GM12878 (cell line): ENCODE data around the gene CDH9. TPM values are rescaled to one million over a fixed set of nuclear protein-coding genes. Genes with fewer than 3 reads are reported as not detected.

ENCODE experiments used
- ATAC-seq: fragments of 200-7000 bp; cut with Tn5 transposase; 3 replicates; pipeline ENCODE4 v1.9.1; 2020; ENCODE audit warnings: mild to moderate bottlenecking, moderate library complexity
- BruUV-seq: library from RNA; stranded (reverse); fragments of 400-500 nt; replicated peaks from 2 replicates; lab custom pipeline; 2021; lab: Mats Ljungman, UMichigan
- CTCF ChIA-PET: fragments of 300-600 bp; sonication (Branson Sonifier 250); formaldehyde crosslinking; extraction: SDS; loops from one replicate; lab custom pipeline; 2021; ENCODE audit warnings: inconsistent platforms; lab: Yijun Ruan, JAX
- POLR2A ChIA-PET: fragments of 350-600 bp; formaldehyde crosslinking; extraction: SDS; loops from one replicate; lab custom pipeline; 2021; ENCODE audit warnings: inconsistent platforms; lab: Charles Lee
- RAD21 ChIA-PET: fragments of 300-600 bp; sonication (Branson Sonifier 250); formaldehyde crosslinking; loops from one replicate; lab custom pipeline; 2023; ENCODE audit warnings: antibody characterized with exemption; ENCODE audit not compliant: unreplicated experiment; lab: Charles Lee
- SMC1A ChIA-PET: fragments of 300-600 bp; sonication (Branson Sonifier 250); formaldehyde crosslinking; loops from one replicate; lab custom pipeline; 2023; ENCODE audit not compliant: unreplicated experiment, uncharacterized antibody; lab: Charles Lee
- DNase-seq: peaks from one replicate; pipeline ENCODE4 v3.0.0-alpha.2; 2011; ENCODE audit warnings: low read depth, low spot score
- FAIRE-seq: peaks from 3 replicates; lab custom pipeline; 2011; peaks lifted over from hg19 to GRCh38; lab: Jason Lieb, UNC
- H2AFZ ChIP-seq: 2 replicates; pipeline ENCODE4 v1.6.0; 2011; ENCODE audit warnings: low read depth, low read length, control low read depth; ENCODE audit not compliant: control insufficient read depth
- H3K27ac ChIP-seq: 2 replicates; pipeline ENCODE4 v1.5.1; 2011; ENCODE audit warnings: control low read depth; ENCODE audit not compliant: control insufficient read depth, insufficient read depth
- H3K27me3 ChIP-seq, 2 experiments: replicated peaks in 1 of 2; 2 replicates each; pipeline versions ENCODE4 v1.6.0 to v1.6.1; 2011; ENCODE audit warnings: low read length in 1 of 2; ENCODE audit not compliant: control insufficient read depth in 2 of 2, insufficient read depth in 2 of 2
- H3K36me3 ChIP-seq, 2 experiments: 2 replicates each; pipeline ENCODE4 v1.5.1; 2011; ENCODE audit warnings: low read length in 1 of 2; ENCODE audit not compliant: control insufficient read depth in 2 of 2, insufficient read depth in 2 of 2
- H3K4me1 ChIP-seq: 2 replicates; pipeline ENCODE4 v1.6.1; 2011; ENCODE audit warnings: mild to moderate bottlenecking, low read length, moderate library complexity, mixed read lengths; ENCODE audit not compliant: control insufficient read depth, insufficient read depth
- H3K4me2 ChIP-seq: 2 replicates; pipeline ENCODE4 v1.6.0; 2011; ENCODE audit warnings: control low read depth; ENCODE audit not compliant: control insufficient read depth, insufficient read depth
- H3K4me3 ChIP-seq: fragments of 200-600 bp; sonication (generic); 2 replicates; pipeline ENCODE4 v1.5.1; 2016
- H3K79me2 ChIP-seq: 2 replicates; pipeline ENCODE4 v1.6.0; 2011; ENCODE audit warnings: low read length; ENCODE audit not compliant: control insufficient read depth, insufficient read depth
- H3K9ac ChIP-seq: 2 replicates; pipeline ENCODE4 v1.8.0; 2011; ENCODE audit warnings: low read length, control low read depth, mixed read lengths; ENCODE audit not compliant: control insufficient read depth, insufficient read depth
- H3K9me3 ChIP-seq: replicated peaks from 3 replicates; pipeline ENCODE4 v1.5.1; 2011; ENCODE audit warnings: mild to moderate bottlenecking, low read length; ENCODE audit not compliant: control insufficient read depth, insufficient read depth
- H4K20me1 ChIP-seq: 2 replicates; pipeline ENCODE4 v1.6.0; 2011; ENCODE audit not compliant: control insufficient read depth, insufficient read depth
- BCL3 ChIP-seq: IDR thresholded peaks from 2 replicates; pipeline ENCODE4 v1.6.1; 2011; ENCODE audit warnings: borderline replicate concordance, low read depth, mild to moderate bottlenecking, moderate library complexity, low read length; ENCODE audit not compliant: insufficient read depth, poor library complexity, severe bottlenecking
- CREB1 ChIP-seq: IDR thresholded peaks from 2 replicates; pipeline ENCODE4 v1.6.1; 2012; ENCODE audit warnings: low read depth, mild to moderate bottlenecking, inconsistent platforms
- HDAC2 ChIP-seq: fragments of 200-600 bp; sonication (generic); IDR thresholded peaks from 2 replicates; pipeline ENCODE4 v1.6.1; 2017
- IRF4 ChIP-seq: IDR thresholded peaks from 2 replicates; pipeline ENCODE4 v1.6.1; 2011; ENCODE audit warnings: low read depth, low read length
- JUND ChIP-seq: IDR thresholded peaks from 2 replicates; pipeline ENCODE4 v1.6.1; 2012; ENCODE audit warnings: low read depth, mild to moderate bottlenecking, low read length, improper control_type of control experiment, moderate library complexity
- KDM1A ChIP-seq: fragments of 200-600 bp; sonication (generic); IDR thresholded peaks from 2 replicates; pipeline ENCODE4 v1.6.1; 2016; ENCODE audit warnings: borderline replicate concordance
- MLLT1 ChIP-seq: fragments of 450-650 bp; IDR thresholded peaks from 2 replicates; pipeline ENCODE4 v1.6.1; 2016; ENCODE audit warnings: mild to moderate bottlenecking
- NFYA ChIP-seq: IDR thresholded peaks from 2 replicates; pipeline ENCODE4 v1.6.1; 2011; ENCODE audit warnings: low read depth, mild to moderate bottlenecking, low read length, improper control_type of control experiment, borderline replicate concordance
- PAX5 ChIP-seq: IDR thresholded peaks from 2 replicates; pipeline ENCODE4 v1.6.1; 2011; ENCODE audit warnings: low read depth, low read length, borderline replicate concordance
- POU2F2 ChIP-seq: IDR thresholded peaks from 3 replicates; pipeline ENCODE4 v1.6.1; 2011; ENCODE audit warnings: low read depth, mild to moderate bottlenecking, low read length, borderline replicate concordance
- STAT3 ChIP-seq: IDR thresholded peaks from 2 replicates; pipeline ENCODE4 v1.6.1; 2011; ENCODE audit warnings: low read depth, low read length, improper control_type of control experiment
- ZBED1 ChIP-seq: IDR thresholded peaks from 2 replicates; pipeline ENCODE4 v1.6.1; 2016; ENCODE audit warnings: borderline replicate concordance
- ZNF592 ChIP-seq: fragments of 450-650 bp; IDR thresholded peaks from 2 replicates; pipeline ENCODE4 v1.6.1; 2017; ENCODE audit warnings: mild to moderate bottlenecking, moderate library complexity
- ZNF622 ChIP-seq: fragments of 450-650 bp; IDR thresholded peaks from 2 replicates; pipeline ENCODE4 v1.6.1; 2017; ENCODE audit warnings: mild to moderate bottlenecking, inconsistent platforms
- WGBS: methylation state at CpG from one replicate; pipeline ENCODE4 v1.1.6; 2016; ENCODE audit warnings: low lambda C conversion rate; ENCODE audit not compliant: insufficient replicate concordance, insufficient coverage; ENCODE audit errors: missing lambda C conversion rate; 5-methylcytosine and 5-hydroxymethylcytosine counted together
- in situ Hi-C: fragments of 300-500 bp; cut with MboI; formaldehyde crosslinking; loops from 9 replicates; pipeline ENCODE4 v1.14.3; 2018; ENCODE audit warnings: mixed read lengths
- intact Hi-C: fragments of 100-400 bp; cut with micrococcal nuclease; formaldehyde crosslinking; loops from one replicate; pipeline ENCODE4 v1.14.2; 2022; ENCODE audit not compliant: unreplicated experiment
- polyA plus RNA-seq, 11 experiments: library from polyadenylated mRNA; depleted of rRNA in 4 of 11; unstranded in 6 of 11; stranded (reverse) in 5 of 11; fragments of >200 nt; fragmentation: Nextera tagmentation in 4 of 11; fragmentation: Illumina TruSeq in 1 of 11; extraction: Ambion mirVana in 4 of 11; extraction: Trizol in 1 of 11; gene quantifications; 1 replicate in 1 of 11; 2 replicates in 10 of 11; pipeline versions ENCODE4 v1.2.1 to v1.2.3, GENCODE V29; 2011 to 2016; ENCODE audit warnings: inconsistent platforms in 2 of 11, missing spikeins in 2 of 11, low read depth in 1 of 11
- total RNA-seq, 4 experiments: library from RNA; depleted of rRNA in 3 of 4; stranded (reverse); fragments of >200 nt in 3 of 4; fragmentation: Illumina TruSeq in 1 of 4; extraction: Trizol in 1 of 4; gene quantifications; 2 replicates each; pipeline versions ENCODE4 v1.2.1 to v1.2.3, GENCODE V29; 2013 to 2021

The CDH9 gene
- total and polyA plus RNA-seq, 10 of the 15 experiments (the other 5 are each of a cell fraction or from before 2014, with no cell fraction given): not detected

- TF ChIP-seq BCL3: no peak
- no peak for TF ChIP-seq NFYA
- no peak for TF ChIP-seq CREB1
- no peak for TF ChIP-seq MLLT1
- TF ChIP-seq, all 136 proteins: peak for 0
Observed at GRCh38 chr5:26945901-26946300, 92.5 kb downstream of the CDH9 start (continued).

GRCh38 chr5:26942481-26942880 is 95.9 kb downstream of the CDH9 start:
- Histone ChIP-seq H3K4me3 (no peak overlapping the region), H2AFZ (no peak overlapping the region), H3K9ac (no peak overlapping the region), H3K36me3 (no peaks in the 10 kb centered on the region), H3K79me2 (no peaks in the 10 kb centered on the region), H3K4me1 (no peaks in the 10 kb centered on the region), H3K9me3 (no peaks in the 10 kb centered on the region), H3K27me3 (no peaks in the 10 kb centered on the region), H4K20me1 (no peaks in the 10 kb centered on the region), H3K4me2 (no peak overlapping the region), H3K27ac (no peak overlapping the region)
- ChIA-PET POLR2A (no interaction called here), CTCF (no interaction called here), SMC1A (no interaction called here), RAD21 (no interaction called here)
- BruUV-seq: no TSS peak
- ATAC-seq: no peak
- no peak for TF ChIP-seq ZBED1
- no peak for TF ChIP-seq ZNF622
- no peak for TF ChIP-seq JUND
- no peak for TF ChIP-seq KDM1A
- no peak for TF ChIP-seq POU2F2
- no peak for TF ChIP-seq PAX5
- TF ChIP-seq STAT3: no peak
- TF ChIP-seq HDAC2: no peak
- no peak for TF ChIP-seq ZNF592
- no peak for TF ChIP-seq IRF4
- WGBS: 0% methylated on average over 2 of the region's 2 CpGs
- FAIRE-seq: no peak
- intact Hi-C loops (no loop called here), in situ Hi-C loops (no loop called here)
- no peak for DNase-seq
